ENCODE results near the gene ABCF3. TPM values are rescaled to one million over a fixed set of nuclear protein-coding genes. Genes with fewer than 3 reads are reported as not detected.

The ABCF3 gene
- total RNA-seq, 2 donors from 2014 or later, result 54.4 to 78.2 TPM

- intact Hi-C loops (cut with DNase I), result loop anchor here in 1 of 2 donors (5.0 to 10.0 kb wide), 3 partner anchors 85 to 347 kb away; partner anchors contain the start of gene DVL3
- DNase-seq (no peak), ATAC-seq (no peak)
Observed at GRCh38 chr3:184239708-184240107, 53.7 kb downstream of the ABCF3 start.

- peak in 1 of 2 donors; percentile 32 for ATAC-seq
- intact Hi-C loops (cut with DNase I), result loop anchor here in 1 of 2 donors (5.0 to 10.0 kb wide), 3 partner anchors 86 to 348 kb away; partner anchors contain the start of gene DVL3
- no peak for DNase-seq
Observed at GRCh38 chr3:184240384-184241140, 54.6 kb downstream of the ABCF3 start.

GRCh38 chr3:184241141-184241446 lies 55.1 kb downstream of the ABCF3 start:
- ATAC-seq (peak in 1 of 2 donors; percentile 7), DNase-seq (no peak)
- intact Hi-C loops (cut with DNase I), result loop anchor here in 1 of 2 donors (5.0 to 10.0 kb wide), 3 partner anchors 86 to 349 kb away; partner anchors contain the start of gene DVL3

- DNase-seq (no peak), ATAC-seq (peak; percentile 58 to 76)
- intact Hi-C loops (cut with DNase I), result loop anchor here in 1 of 2 donors (5.0 to 10.0 kb wide), 3 partner anchors 87 to 349 kb away; partner anchors contain the start of gene DVL3
Observed at GRCh38 chr3:184241447-184242296, 55.7 kb downstream of the ABCF3 start.

GRCh38 chr3:184242297-184242685 lies 56.3 kb downstream of the ABCF3 start:
- DNase-seq, result no peak
- intact Hi-C loops (cut with DNase I), result loop anchor here in 1 of 2 donors (5.0 to 10.0 kb wide), 3 partner anchors 87 to 350 kb away; partner anchors contain the start of gene DVL3
- no peak for ATAC-seq

Small RNA genes lying within 50 kb of the gene (microRNA-seq; reads per million reads assigned to microRNA genes)
- gene MIR1224, result 0 reads per million in 2 donors

Other genes with a start within 250 kb of the ABCF3 start
- gene ABCC5, start 168.3 kb upstream of the ABCF3 start, total RNA-seq, result 10 to 100 TPM; 40.2 to 69.2 TPM
- gene HTR3D, start 154.5 kb upstream of the ABCF3 start, total RNA-seq, result not detected
- gene HTR3C, start 133.2 kb upstream of the ABCF3 start, total RNA-seq, result not detected
- gene HTR3E, start 89.1 kb upstream of the ABCF3 start, total RNA-seq, result not detected
- gene EIF2B5, start 50.8 kb upstream of the ABCF3 start, total RNA-seq, result 10 to 100 TPM; 29.1 to 30.5 TPM
- 10 to 100 TPM; 42.6 to 66.2 TPM for gene DVL3, start 30.8 kb upstream of the ABCF3 start, total RNA-seq
- gene AP2M1, start 11.3 kb upstream of the ABCF3 start, total RNA-seq, result 100 to 1,000 TPM; 278 to 314 TPM
- not detected for gene VWA5B2, start 43.4 kb downstream of the ABCF3 start, total RNA-seq
- gene ALG3, start 62.8 kb downstream of the ABCF3 start, total RNA-seq, result 10 to 100 TPM; 23.2 to 28.2 TPM
- 1 to 10 TPM; 1.9 to 3.1 TPM for gene EEF1AKMT4, start 63.5 kb downstream of the ABCF3 start, total RNA-seq
- under 1 TPM in 1 of 2 donors, not detected in 1; 0.18 TPM for gene CAMK2N2, start 75.4 kb downstream of the ABCF3 start, total RNA-seq
- gene ECE2, start 89.8 kb downstream of the ABCF3 start, total RNA-seq, result 1 to 10 TPM in 1 of 2 donors, not detected in 1; 1.1 TPM
- 100 to 1,000 TPM; 176 to 217 TPM for gene PSMD2, start 113.0 kb downstream of the ABCF3 start, total RNA-seq
- gene EIF4G1, start 128.4 kb downstream of the ABCF3 start, total RNA-seq, result 100 to 1,000 TPM; 229 to 275 TPM
- 10 to 100 TPM; 21.0 to 31.1 TPM for gene FAM131A, start 151.4 kb downstream of the ABCF3 start, total RNA-seq
- gene CLCN2, start 175.4 kb downstream of the ABCF3 start, total RNA-seq, result 1 to 10 TPM; 2.3 to 2.6 TPM
- gene POLR2H, start 175.5 kb downstream of the ABCF3 start, total RNA-seq, result 10 to 100 TPM; 26.8 to 34.4 TPM
- under 1 TPM; 0.50 to 0.58 TPM for gene THPO, start 192.0 kb downstream of the ABCF3 start, total RNA-seq
- 10 to 100 TPM in 1 of 2 donors, 1 to 10 TPM in 1; 7.2 to 12.2 TPM for gene CHRD, start 193.9 kb downstream of the ABCF3 start, total RNA-seq

All from left cardiac atrium (tissue), 4 donors.